IMR-90 (cell line): Measurements from ENCODE around the gene NEIL3. TPM values are rescaled to one million over a fixed set of nuclear protein-coding genes. Genes with fewer than 3 reads are reported as not detected.
A peak's percentile ranks its signal among the peaks of the same experiment; 100 is the strongest.

ENCODE experiments used
- ATAC-seq: fragments of 200-7000 bp; cut with Tn5 transposase; 2 replicates; pipeline ENCODE4 v1.9.1; 2020; ENCODE audit warnings: low read depth, mild to moderate bottlenecking, moderate library complexity
- BruUV-seq: library from RNA; stranded (reverse); fragments of 400-500 nt; replicated peaks from 2 replicates; lab custom pipeline; 2021; lab: Mats Ljungman, UMichigan
- CTCF ChIA-PET: fragments of 300-600 bp; formaldehyde crosslinking; extraction: SDS; loops from one replicate; lab custom pipeline; 2021; ENCODE audit warnings: antibody characterized with exemption; lab: Yijun Ruan, JAX
- POLR2A ChIA-PET: fragments of 300-600 bp; sonication (Branson Sonifier 250); formaldehyde crosslinking; loops from one replicate; lab custom pipeline; 2022; ENCODE audit warnings: antibody characterized with exemption; ENCODE audit not compliant: unreplicated experiment; lab: Charles Lee
- DNase-seq: peaks from one replicate; pipeline ENCODE4 v3.0.0; 2013
- H2AFZ ChIP-seq: replicated peaks from 2 replicates; pipeline ENCODE3; 2013; ENCODE audit warnings: low read length, mild to moderate bottlenecking; ENCODE audit not compliant: poor library complexity
- H2AK5ac ChIP-seq: 2 replicates; pipeline ENCODE4 v1.6.1; 2013; ENCODE audit warnings: low read depth, low read length, inconsistent platforms
- H2AK9ac ChIP-seq: replicated peaks from 2 replicates; pipeline ENCODE3; 2013; ENCODE audit warnings: mild to moderate bottlenecking, low read depth, low read length, moderate library complexity; ENCODE audit not compliant: poor library complexity
- H2BK120ac ChIP-seq: 2 replicates; pipeline ENCODE4 v1.6.1; 2013; ENCODE audit warnings: low read depth, low read length, inconsistent platforms
- H2BK15ac ChIP-seq: 3 replicates; pipeline ENCODE4 v1.6.1; 2013; ENCODE audit warnings: low read depth, low read length, inconsistent platforms
- H2BK20ac ChIP-seq: 2 replicates; pipeline ENCODE4 v1.6.1; 2013; ENCODE audit warnings: low read depth, mild to moderate bottlenecking, inconsistent platforms, low read length, moderate library complexity
- H2BK5ac ChIP-seq: 2 replicates; pipeline ENCODE4 v1.6.1; 2013; ENCODE audit warnings: mild to moderate bottlenecking, low read depth, low read length, inconsistent platforms; ENCODE audit not compliant: poor library complexity, severe bottlenecking
- H3K14ac ChIP-seq: replicated peaks from 2 replicates; pipeline ENCODE4 v1.6.1; 2013; ENCODE audit warnings: low read depth, low read length, inconsistent platforms
- H3K18ac ChIP-seq: 2 replicates; pipeline ENCODE4 v1.6.1; 2013; ENCODE audit warnings: low read depth, low read length, control low read depth
- H3K23ac ChIP-seq: 2 replicates; pipeline ENCODE4 v1.6.1; 2013; ENCODE audit warnings: low read depth, low read length, inconsistent platforms
- H3K27ac ChIP-seq: 2 replicates; pipeline ENCODE4 v1.5.1; 2013; ENCODE audit warnings: mild to moderate bottlenecking, control low read depth, low read length; ENCODE audit not compliant: insufficient read depth
- H3K27me3 ChIP-seq: 2 replicates; pipeline ENCODE4 v1.6.1; 2013; ENCODE audit warnings: low read length; ENCODE audit not compliant: control insufficient read depth, insufficient read depth
- H3K36me3 ChIP-seq: 2 replicates; pipeline ENCODE4 v1.6.1; 2013; ENCODE audit warnings: low read length, mixed read lengths; ENCODE audit not compliant: control insufficient read depth, insufficient read depth
- H3K4ac ChIP-seq: 2 replicates; pipeline ENCODE4 v1.6.1; 2013; ENCODE audit warnings: low read depth, low read length, inconsistent platforms
- H3K4me1 ChIP-seq: 2 replicates; pipeline ENCODE4 v1.6.1; 2013; ENCODE audit warnings: low read length, mixed read lengths; ENCODE audit not compliant: control insufficient read depth, insufficient read depth
- H3K4me2 ChIP-seq: 2 replicates; pipeline ENCODE4 v1.6.1; 2013; ENCODE audit warnings: low read depth, mild to moderate bottlenecking, control low read depth, low read length, moderate library complexity
- H3K4me3 ChIP-seq: 2 replicates; pipeline ENCODE4 v1.5.1; 2013; ENCODE audit warnings: low read depth, mild to moderate bottlenecking, control low read depth, low read length, moderate library complexity; ENCODE audit not compliant: insufficient read depth
- H3K56ac ChIP-seq: 2 replicates; pipeline ENCODE4 v1.6.1; 2013; ENCODE audit warnings: low read length, inconsistent platforms; ENCODE audit not compliant: insufficient read depth; ENCODE audit errors: extremely low read depth
- H3K79me1 ChIP-seq, 2 experiments: 2 replicates each; pipeline ENCODE4 v1.6.1; 2013; ENCODE audit warnings: low read length in 2 of 2, inconsistent platforms in 1 of 2, low read depth in 1 of 2
- H3K9ac ChIP-seq: 2 replicates; pipeline ENCODE4 v1.6.1; 2013; ENCODE audit warnings: low read depth, low read length, control low read depth
- H3K9me1 ChIP-seq: 2 replicates; pipeline ENCODE4 v1.6.1; 2013; ENCODE audit warnings: low read length, inconsistent platforms; ENCODE audit not compliant: insufficient read depth
- H3K9me3 ChIP-seq: 2 replicates; pipeline ENCODE4 v1.6.1; 2013; ENCODE audit warnings: low read length; ENCODE audit not compliant: control insufficient read depth, insufficient read depth
- H4K20me1 ChIP-seq: 2 replicates; pipeline ENCODE4 v1.6.1; 2013; ENCODE audit warnings: low read length, inconsistent platforms; ENCODE audit not compliant: insufficient read depth
- H4K5ac ChIP-seq: 2 replicates; pipeline ENCODE4 v1.6.1; 2013; ENCODE audit warnings: mild to moderate bottlenecking, low read depth, low read length, control low read depth
- H4K8ac ChIP-seq, 2 experiments: 2 replicates each; pipeline ENCODE4 v1.6.1; 2013; ENCODE audit warnings: low read depth in 2 of 2, low read length in 2 of 2, control low read depth in 1 of 2, inconsistent platforms in 1 of 2
- H4K91ac ChIP-seq: 2 replicates; pipeline ENCODE4 v1.6.1; 2013; ENCODE audit warnings: low read depth, low read length, inconsistent platforms; ENCODE audit not compliant: insufficient read depth
- CEBPB ChIP-seq: IDR thresholded peaks from 2 replicates; pipeline ENCODE4 v1.6.1; 2012; ENCODE audit warnings: low read depth, low read length, improper control_type of control experiment
- SMC3 ChIP-seq: fragments of 150-350 bp; IDR thresholded peaks from 2 replicates; pipeline ENCODE4 v1.6.1; 2016; ENCODE audit warnings: low read depth, mild to moderate bottlenecking, antibody characterized with exemption, low read length, moderate library complexity
- WGBS, 2 experiments: methylation state at CpG; one replicate each; pipeline versions ENCODE4 v1.1.5 to v1.1.7; 2013; ENCODE audit warnings: missing lambda C conversion rate in 2 of 2; ENCODE audit not compliant: insufficient read length in 1 of 2; ENCODE audit errors: extremely low coverage in 2 of 2; 5-methylcytosine and 5-hydroxymethylcytosine counted together
- dilution Hi-C: fragments of 300-500 bp; cut with HindIII; formaldehyde crosslinking; loops from one replicate; pipeline ENCODE4 v1.14.3; 2018; ENCODE audit warnings: low sequenced_read_pairs; ENCODE audit not compliant: unreplicated experiment
- in situ Hi-C: fragments of 300-500 bp; cut with MboI; formaldehyde crosslinking; loops from 3 replicates; pipeline ENCODE4 v1.14.3; 2019; ENCODE audit warnings: low sequenced_read_pairs, inconsistent platforms, mixed read lengths
- intact Hi-C: fragments of 100-400 bp; cut with micrococcal nuclease; formaldehyde crosslinking; loops from 2 replicates; pipeline ENCODE4 v1.10.0; 2022
- polyA plus RNA-seq, 3 experiments: library from polyadenylated mRNA; depleted of rRNA; stranded (reverse); fragments of >200 nt; gene quantifications; 2 replicates each; pipeline ENCODE4 v1.2.3, GENCODE V29; 2012; ENCODE audit warnings: low replicate concordance in 1 of 3
- total RNA-seq: library from RNA; depleted of rRNA; stranded (reverse); fragments of >200 nt; gene quantifications from 2 replicates; pipeline ENCODE4 v1.2.3, GENCODE V29; 2012

Gene NEIL3
- total and polyA plus RNA-seq, 2 of the 4 experiments (the other 2 are of a cell fraction): 4.4 to 7.9 TPM

GRCh38 chr4:177302371-177303100, 7.1 kb upstream of the NEIL3 start:
- no peak overlapping the region for H3K4ac ChIP-seq
- H2BK20ac ChIP-seq: 0 out of 2 replicates have a peak overlapping the region, but pooled peaks have one; percentile 10
- H3K18ac ChIP-seq: no peak overlapping the region; the same call in 1 of the 2 replicates
- ChIA-PET CTCF (interaction anchor here (1.0 kb wide), 1 partner anchor 8 kb away, joined by 3 read pairs; no protein-coding TSS in a partner anchor), POLR2A (interaction anchor here (0.5 kb wide), 1 partner anchor 18 kb away, joined by 4 read pairs; no protein-coding TSS in a partner anchor)
- no peaks in the 10 kb centered on the region for H3K79me1 ChIP-seq
- peak overlapping the region; percentile 48; the same call in 1 of the 2 replicates for H2AK5ac ChIP-seq
- dilution Hi-C loops: no loop called here
- no peak overlapping the region for H3K23ac ChIP-seq
- 0 out of 2 replicates have a peak, but pooled peaks cover 2% of the 10 kb centered on the region for H3K9me1 ChIP-seq
- no peak overlapping the region for H2AK9ac ChIP-seq
- H2BK5ac ChIP-seq: no peak overlapping the region
- intact Hi-C loops: no loop called here
- no CpG with 5 or more reads among the region's 4 CpGs for WGBS, 2 experiments
- H3K14ac ChIP-seq: peak overlapping the region; percentile 52; the same call in 1 of the 2 replicates
- no peak overlapping the region for H2BK15ac ChIP-seq
- no peak overlapping the region; the same call in 1 of the 2 replicates for H4K5ac ChIP-seq
- H3K4me1 ChIP-seq: peaks cover 9% of the 10 kb centered on the region
- no peak overlapping the region for H3K9ac ChIP-seq
- in situ Hi-C loops: no loop called here
- no peak overlapping the region for H2BK120ac ChIP-seq
- peak; percentile 47; the same call in 1 of the 2 replicates for TF ChIP-seq CEBPB
- no peak for TF ChIP-seq SMC3
- no peaks in the 10 kb centered on the region for H3K27me3 ChIP-seq
- no peak overlapping the region for H3K4me2 ChIP-seq
- BruUV-seq: no TSS peak
- H4K8ac ChIP-seq: no peak overlapping the region
- no peak overlapping the region for H2AFZ ChIP-seq
- H3K56ac ChIP-seq: no peak overlapping the region
- peaks cover 5% of the 10 kb centered on the region for H3K9me3 ChIP-seq
- H3K4me3 ChIP-seq: no peak overlapping the region
- ATAC-seq: no peak; the same call in none of the 2 replicates
- no peak overlapping the region for H4K91ac ChIP-seq
- H3K36me3 ChIP-seq: no peaks in the 10 kb centered on the region
- H4K20me1 ChIP-seq: no peaks in the 10 kb centered on the region
- 0 out of 2 replicates have a peak overlapping the region, but pooled peaks have one; percentile 29 for H3K27ac ChIP-seq
- DNase-seq: peak; percentile 64
